Measurements from ENCODE around the gene ZNF384. TPM values are rescaled to one million over a fixed set of nuclear protein-coding genes. Genes with fewer than 3 reads are reported as not detected.

Gene ZNF384
- total and polyA plus RNA-seq, 2 experiments from 2014 or later = 20.5 to 35.9 TPM

DNA sequence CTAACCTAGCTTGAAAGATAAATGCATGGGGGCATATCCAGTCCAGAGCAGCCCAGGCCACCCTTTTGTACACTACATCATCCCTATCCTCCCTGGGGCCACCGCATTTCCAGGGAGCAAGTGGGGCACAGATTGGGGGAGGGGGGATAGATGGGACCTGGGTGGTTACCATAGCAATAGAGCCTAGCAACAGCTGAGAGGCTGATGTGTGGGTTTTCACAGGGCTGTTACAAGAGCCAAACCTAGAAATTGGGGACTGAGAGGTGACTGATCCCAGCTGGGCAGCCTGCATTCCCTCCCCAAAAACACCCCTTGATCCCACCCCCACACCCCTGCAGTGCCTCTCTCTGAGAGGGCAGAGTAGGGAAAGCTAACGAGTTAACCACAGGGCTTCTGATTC, 3.7 kb upstream of the ZNF384 start:
- peak overlapping the region; percentile 50; the same call in 1 of the 2 replicates for H3K27ac Mint-ChIP-seq

More for the DNA sequence above, 3.7 kb upstream of the ZNF384 start:
- Histone ChIP-seq H3K27me3 (ENCODE audit: insufficient read depth) (no peaks in the 10 kb centered on the region), H4K20me1 (replicated peaks; ENCODE audit: insufficient read depth) (no peaks in the 10 kb centered on the region), H3K27ac (ENCODE audit: low read depth) (no peak overlapping the region), H2AFZ (no peak overlapping the region), H3K9me2 (ENCODE audit: insufficient read depth) (no peaks in the 10 kb centered on the region), H3K4me1 (ENCODE audit: insufficient read depth) (peaks cover 10% of the 10 kb centered on the region), H3K4me2 (no peak overlapping the region), H3K79me2 (replicated peaks; ENCODE audit: insufficient read depth) (peaks cover 9% of the 10 kb centered on the region), H3K36me3 (ENCODE audit: insufficient read depth) (no peaks in the 10 kb centered on the region), H3F3A (replicated peaks; ENCODE audit: low read depth) (peaks cover 10% of the 10 kb centered on the region; the same call in 1 of the 2 replicates), H3K4me3 (no peak overlapping the region)
- Mint-ChIP-seq H3K9me3 (no peaks in the 10 kb centered on the region), H3K4me1 (peaks cover 22% of the 10 kb centered on the region), H3K27me3 (ENCODE audit: insufficient read depth, low read depth, poor library complexity) (peaks cover 15% of the 10 kb centered on the region), H3K36me3 (ENCODE audit: low read depth) (peaks cover 6% of the 10 kb centered on the region; the same call in 2 of the 3 replicates), H3K4me3 (0 out of 3 replicates have a peak overlapping the region, but pooled peaks have one; percentile 3)
- ATAC-seq (no peak), DNase-seq (ENCODE audit: low spot score) (peak; percentile 44)
- TF ChIP-seq, protein P1, sequence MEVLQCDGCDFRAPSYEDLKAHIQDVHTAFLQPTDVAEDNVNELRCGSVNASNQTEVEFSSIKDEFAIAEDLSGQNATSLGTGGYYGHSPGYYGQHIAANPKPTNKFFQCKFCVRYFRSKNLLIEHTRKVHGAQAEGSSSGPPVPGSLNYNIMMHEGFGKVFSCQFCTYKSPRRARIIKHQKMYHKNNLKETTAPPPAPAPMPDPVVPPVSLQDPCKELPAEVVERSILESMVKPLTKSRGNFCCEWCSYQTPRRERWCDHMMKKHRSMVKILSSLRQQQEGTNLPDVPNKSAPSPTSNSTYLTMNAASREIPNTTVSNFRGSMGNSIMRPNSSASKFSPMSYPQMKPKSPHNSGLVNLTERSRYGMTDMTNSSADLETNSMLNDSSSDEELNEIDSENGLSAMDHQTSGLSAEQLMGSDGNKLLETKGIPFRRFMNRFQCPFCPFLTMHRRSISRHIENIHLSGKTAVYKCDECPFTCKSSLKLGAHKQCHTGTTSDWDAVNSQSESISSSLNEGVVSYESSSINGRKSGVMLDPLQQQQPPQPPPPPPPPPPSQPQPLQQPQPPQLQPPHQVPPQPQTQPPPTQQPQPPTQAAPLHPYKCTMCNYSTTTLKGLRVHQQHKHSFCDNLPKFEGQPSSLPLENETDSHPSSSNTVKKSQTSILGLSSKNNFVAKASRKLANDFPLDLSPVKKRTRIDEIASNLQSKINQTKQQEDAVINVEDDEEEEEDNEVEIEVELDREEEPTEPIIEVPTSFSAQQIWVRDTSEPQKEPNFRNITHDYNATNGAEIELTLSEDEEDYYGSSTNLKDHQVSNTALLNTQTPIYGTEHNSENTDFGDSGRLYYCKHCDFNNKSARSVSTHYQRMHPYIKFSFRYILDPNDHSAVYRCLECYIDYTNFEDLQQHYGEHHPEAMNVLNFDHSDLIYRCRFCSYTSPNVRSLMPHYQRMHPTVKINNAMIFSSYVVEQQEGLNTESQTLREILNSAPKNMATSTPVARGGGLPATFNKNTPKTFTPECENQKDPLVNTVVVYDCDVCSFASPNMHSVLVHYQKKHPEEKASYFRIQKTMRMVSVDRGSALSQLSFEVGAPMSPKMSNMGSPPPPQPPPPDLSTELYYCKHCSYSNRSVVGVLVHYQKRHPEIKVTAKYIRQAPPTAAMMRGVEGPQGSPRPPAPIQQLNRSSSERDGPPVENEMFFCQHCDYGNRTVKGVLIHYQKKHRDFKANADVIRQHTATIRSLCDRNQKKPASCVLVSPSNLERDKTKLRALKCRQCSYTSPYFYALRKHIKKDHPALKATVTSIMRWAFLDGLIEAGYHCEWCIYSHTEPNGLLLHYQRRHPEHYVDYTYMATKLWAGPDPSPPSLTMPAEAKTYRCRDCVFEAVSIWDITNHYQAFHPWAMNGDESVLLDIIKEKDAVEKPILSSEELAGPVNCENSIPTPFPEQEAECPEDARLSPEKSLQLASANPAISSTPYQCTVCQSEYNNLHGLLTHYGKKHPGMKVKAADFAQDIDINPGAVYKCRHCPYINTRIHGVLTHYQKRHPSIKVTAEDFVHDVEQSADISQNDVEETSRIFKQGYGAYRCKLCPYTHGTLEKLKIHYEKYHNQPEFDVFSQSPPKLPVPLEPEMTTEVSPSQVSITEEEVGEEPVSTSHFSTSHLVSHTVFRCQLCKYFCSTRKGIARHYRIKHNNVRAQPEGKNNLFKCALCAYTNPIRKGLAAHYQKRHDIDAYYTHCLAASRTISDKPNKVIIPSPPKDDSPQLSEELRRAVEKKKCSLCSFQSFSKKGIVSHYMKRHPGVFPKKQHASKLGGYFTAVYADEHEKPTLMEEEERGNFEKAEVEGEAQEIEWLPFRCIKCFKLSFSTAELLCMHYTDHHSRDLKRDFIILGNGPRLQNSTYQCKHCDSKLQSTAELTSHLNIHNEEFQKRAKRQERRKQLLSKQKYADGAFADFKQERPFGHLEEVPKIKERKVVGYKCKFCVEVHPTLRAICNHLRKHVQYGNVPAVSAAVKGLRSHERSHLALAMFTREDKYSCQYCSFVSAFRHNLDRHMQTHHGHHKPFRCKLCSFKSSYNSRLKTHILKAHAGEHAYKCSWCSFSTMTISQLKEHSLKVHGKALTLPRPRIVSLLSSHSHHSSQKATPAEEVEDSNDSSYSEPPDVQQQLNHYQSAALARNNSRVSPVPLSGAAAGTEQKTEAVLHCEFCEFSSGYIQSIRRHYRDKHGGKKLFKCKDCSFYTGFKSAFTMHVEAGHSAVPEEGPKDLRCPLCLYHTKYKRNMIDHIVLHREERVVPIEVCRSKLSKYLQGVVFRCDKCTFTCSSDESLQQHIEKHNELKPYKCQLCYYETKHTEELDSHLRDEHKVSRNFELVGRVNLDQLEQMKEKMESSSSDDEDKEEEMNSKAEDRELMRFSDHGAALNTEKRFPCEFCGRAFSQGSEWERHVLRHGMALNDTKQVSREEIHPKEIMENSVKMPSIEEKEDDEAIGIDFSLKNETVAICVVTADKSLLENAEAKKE (CRISPR knock-in tag; IDR thresholded peaks at IDR 0.05) = no peak
- TF ChIP-seq ZNF114 (CRISPR knock-in tag; IDR thresholded peaks at IDR 0.05) = no peak

All from GM23338 (cell line).